K562 (cell line): Measurements from ENCODE around the gene TNKS2. TPM values are rescaled to one million over a fixed set of nuclear protein-coding genes. Genes with fewer than 3 reads are reported as not detected.

Experiments used
- MYNN ChIP-seq, 2 experiments: sonication (generic); formaldehyde crosslinking in 1 of 2; IDR thresholded peaks; 2 replicates each; pipeline versions ENCODE4 v1.5.0 to v1.6.1; 2016 to 2020; ENCODE audit warnings: antibody characterized with exemption in 1 of 2, missing genetic modification reagents in 1 of 2
- NR2C2 ChIP-seq, 2 experiments: fragments of 200-800 bp in 1 of 2; sonication (Bioruptor generic) in 1 of 2; sonication (generic) in 1 of 2; formaldehyde crosslinking in 1 of 2; IDR thresholded peaks; 2 replicates each; pipeline versions ENCODE4 v1.6.1 to v1.8.0; 2016 to 2022; ENCODE audit warnings: mild to moderate bottlenecking in 1 of 2, missing compliant biosample characterization in 1 of 2, missing genetic modification characterization in 1 of 2, missing genetic modification reagents in 1 of 2
- RAD21 ChIP-seq, 2 experiments: fragments of 250-450 bp in 1 of 2; fragments of 450-650 bp in 1 of 2; sonication (Bioruptor Pico) in 1 of 2; formaldehyde crosslinking in 1 of 2; IDR thresholded peaks in 1 of 2; conservative IDR thresholded peaks in 1 of 2; 2 replicates each; pipeline versions ENCODE4 v1.4.0 to v1.8.0; 2020 to 2022; ENCODE audit warnings: mild to moderate bottlenecking in 2 of 2, moderate library complexity in 1 of 2
- RBM39 ChIP-seq: fragments of 200-400 bp; formaldehyde crosslinking; optimal IDR thresholded peaks from 2 replicates; pipeline ENCODE3; 2018; ENCODE audit warnings: low read depth, low read length
- REST ChIP-seq, 2 experiments: fragments of 450-650 bp; formaldehyde crosslinking in 1 of 2; IDR thresholded peaks; 2 replicates each; pipeline versions ENCODE4 v1.4.0 to v1.6.1; 2014 to 2020; ENCODE audit warnings: mild to moderate bottlenecking in 2 of 2, borderline replicate concordance in 1 of 2, low read depth in 1 of 2
- SRSF7 ChIP-seq: fragments of 200-400 bp; formaldehyde crosslinking; optimal IDR thresholded peaks from 2 replicates; pipeline ENCODE3; 2017; ENCODE audit warnings: mild to moderate bottlenecking, low read depth, low read length
- TAF15 ChIP-seq: fragments of 200-400 bp; formaldehyde crosslinking; IDR thresholded peaks from 2 replicates; pipeline ENCODE4 v1.6.1; 2017; ENCODE audit warnings: mild to moderate bottlenecking, low read depth, low read length, moderate library complexity
- polyA plus RNA-seq, 8 experiments: library from polyadenylated mRNA; depleted of rRNA in 4 of 8; stranded (reverse) in 5 of 8; unstranded in 3 of 8; fragments of >200 nt; fragmentation: Nextera tagmentation in 2 of 8; fragmentation: Illumina TruSeq in 1 of 8; extraction: Ambion mirVana in 2 of 8; extraction: Trizol in 1 of 8; gene quantifications; 2 replicates each; pipeline versions ENCODE4 v1.2.1 to v1.2.3, GENCODE V29; 2011 to 2014; ENCODE audit warnings: inconsistent platforms in 1 of 8, missing spikeins in 1 of 8
- total RNA-seq, 7 experiments: library from RNA; depleted of rRNA in 6 of 7; stranded (reverse); fragments of >200 nt in 6 of 7; fragmentation: Illumina TruSeq in 2 of 7; extraction: Trizol in 2 of 7; gene quantifications; 2 replicates each; pipeline versions ENCODE4 v1.2.1 to v1.2.3, GENCODE V29; 2011 to 2021; ENCODE audit warnings: low replicate concordance in 1 of 7
- TF ChIP-seq, protein P1 (sequence below), 3 experiments: IDR thresholded peaks in 2 of 3; conservative IDR thresholded peaks in 1 of 3; 2 replicates each; pipeline ENCODE4 v1.5.1; 2011 to 2012; ENCODE audit warnings: low read length in 3 of 3, mild to moderate bottlenecking in 3 of 3, control low read depth in 2 of 3, improper control_type of control experiment in 1 of 3, inconsistent platforms in 1 of 3, low read depth in 1 of 3, mixed read lengths in 1 of 3, moderate library complexity in 1 of 3; ENCODE audit not compliant: insufficient read depth in 2 of 3

The TNKS2 gene
- total and polyA plus RNA-seq, 9 of the 15 experiments (the other 6 are each of a cell fraction or from before 2014, with no cell fraction given), result 3.5 to 19.8 (median 8.6) TPM

GRCh38 chr10:91758303-91759146 is 39.7 kb upstream of the TNKS2 start (continued):
- TF ChIP-seq, protein P1, sequence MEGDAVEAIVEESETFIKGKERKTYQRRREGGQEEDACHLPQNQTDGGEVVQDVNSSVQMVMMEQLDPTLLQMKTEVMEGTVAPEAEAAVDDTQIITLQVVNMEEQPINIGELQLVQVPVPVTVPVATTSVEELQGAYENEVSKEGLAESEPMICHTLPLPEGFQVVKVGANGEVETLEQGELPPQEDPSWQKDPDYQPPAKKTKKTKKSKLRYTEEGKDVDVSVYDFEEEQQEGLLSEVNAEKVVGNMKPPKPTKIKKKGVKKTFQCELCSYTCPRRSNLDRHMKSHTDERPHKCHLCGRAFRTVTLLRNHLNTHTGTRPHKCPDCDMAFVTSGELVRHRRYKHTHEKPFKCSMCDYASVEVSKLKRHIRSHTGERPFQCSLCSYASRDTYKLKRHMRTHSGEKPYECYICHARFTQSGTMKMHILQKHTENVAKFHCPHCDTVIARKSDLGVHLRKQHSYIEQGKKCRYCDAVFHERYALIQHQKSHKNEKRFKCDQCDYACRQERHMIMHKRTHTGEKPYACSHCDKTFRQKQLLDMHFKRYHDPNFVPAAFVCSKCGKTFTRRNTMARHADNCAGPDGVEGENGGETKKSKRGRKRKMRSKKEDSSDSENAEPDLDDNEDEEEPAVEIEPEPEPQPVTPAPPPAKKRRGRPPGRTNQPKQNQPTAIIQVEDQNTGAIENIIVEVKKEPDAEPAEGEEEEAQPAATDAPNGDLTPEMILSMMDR (IDR thresholded peaks at IDR 0.05 in 2 of 3, conservative IDR thresholded peaks at IDR 0.05 in 1 of 3; ENCODE audit: insufficient read depth in 2 of 3, low read depth in 1 of 3, low read length in 3 of 3), result peak; percentile 33 to 70 (median 41); a peak in 4 of 6 replicates
- no peak for TF ChIP-seq RBM39
- no peak for TF ChIP-seq MYNN (IDR thresholded peaks at IDR 0.05)
- no peak for TF ChIP-seq MYNN (CRISPR knock-in tag; IDR thresholded peaks at IDR 0.05)
- TF ChIP-seq SRSF7, result no peak
- TF ChIP-seq TAF15, result no peak
- no peak for TF ChIP-seq NR2C2 (CRISPR knock-in tag; IDR thresholded peaks at IDR 0.05)
- TF ChIP-seq NR2C2 (tag; IDR thresholded peaks at IDR 0.05), result no peak
- TF ChIP-seq REST (IDR thresholded peaks at IDR 0.05; ENCODE audit: borderline replicate concordance), result peak; percentile 52; the same call in 1 of the 2 replicates
- no peak for TF ChIP-seq REST (CRISPR knock-in tag; IDR thresholded peaks at IDR 0.05; ENCODE audit: low read depth)
- peak; percentile 78 to 86 for TF ChIP-seq RAD21 (CRISPR knock-in tag; conservative IDR thresholded peaks at IDR 0.05 in 1 of 2, IDR thresholded peaks at IDR 0.05 in 1 of 2)
